HEK293 (cell line): ENCODE data around the gene PTGR2.

ENCODE experiments used
- CTCF ChIA-PET: fragments of 350-600 bp; formaldehyde crosslinking; extraction: SDS; loops from one replicate; lab custom pipeline; 2021; ENCODE audit warnings: antibody characterized with exemption; lab: Yijun Ruan, JAX
- POLR2A ChIA-PET: fragments of 300-600 bp; formaldehyde crosslinking; extraction: SDS; loops from one replicate; lab custom pipeline; 2020; ENCODE audit warnings: antibody characterized with exemption, inconsistent platforms; lab: Yijun Ruan, JAX
- H3K27ac ChIP-seq: fragments of 200-500 bp; sonication (Bioruptor generic); 2 replicates; pipeline ENCODE4 v1.5.1; 2014; ENCODE audit warnings: low read depth, low read length, control low read depth, inconsistent platforms; ENCODE audit errors: extremely low read depth
- H3K36me3 ChIP-seq, 2 experiments: fragments of 200-500 bp in 1 of 2; sonication (Bioruptor generic) in 1 of 2; 1 replicate in 1 of 2; 2 replicates in 1 of 2; pipeline ENCODE4 v1.5.1; 2014 to 2017; ENCODE audit warnings: inconsistent platforms in 2 of 2, low read length in 2 of 2; ENCODE audit not compliant: control insufficient read depth in 2 of 2, insufficient read depth in 1 of 2
- H3K4me1 ChIP-seq: fragments of 200-500 bp; sonication (Bioruptor generic); 2 replicates; pipeline ENCODE4 v1.5.1; 2014; ENCODE audit warnings: mild to moderate bottlenecking, low read length, inconsistent platforms; ENCODE audit not compliant: control insufficient read depth, insufficient read depth
- H3K4me3 ChIP-seq: 2 replicates; pipeline ENCODE4 v1.5.1; 2011; ENCODE audit warnings: low read depth, mild to moderate bottlenecking, control low read depth, low read length, moderate library complexity
- H3K9me3 ChIP-seq: fragments of 200-500 bp; sonication (Bioruptor generic); 2 replicates; pipeline ENCODE4 v1.5.1; 2014; ENCODE audit warnings: low read depth, low read length, inconsistent platforms; ENCODE audit not compliant: control insufficient read depth, insufficient read depth
- MEIS1 ChIP-seq: sonication (generic); formaldehyde crosslinking; IDR thresholded peaks from 2 replicates; pipeline ENCODE4 v1.8.1; 2022; ENCODE audit warnings: missing genetic modification reagents, mild to moderate bottlenecking, borderline replicate concordance
- SCRT1 ChIP-seq: fragments of 450-650 bp; formaldehyde crosslinking; IDR thresholded peaks from 2 replicates; pipeline ENCODE4 v1.5.1; 2016; ENCODE audit warnings: missing biosample characterization, missing genetic modification characterization, borderline replicate concordance
- ZBTB48 ChIP-seq: fragments of 450-650 bp; formaldehyde crosslinking; IDR thresholded peaks from 2 replicates; pipeline ENCODE4 v1.5.1; 2016; ENCODE audit warnings: missing biosample characterization, missing genetic modification characterization
- ZBTB8A ChIP-seq: fragments of 450-650 bp; formaldehyde crosslinking; IDR thresholded peaks from 2 replicates; pipeline ENCODE4 v1.5.1; 2016; ENCODE audit warnings: missing biosample characterization, missing genetic modification characterization
- ZFP41 ChIP-seq: fragments of 450-650 bp; formaldehyde crosslinking; IDR thresholded peaks from 2 replicates; pipeline ENCODE4 v1.5.1; 2016; ENCODE audit warnings: missing biosample characterization, missing genetic modification characterization, borderline replicate concordance
- ZNF112 ChIP-seq: fragments of 450-650 bp; formaldehyde crosslinking; IDR thresholded peaks from 2 replicates; pipeline ENCODE4 v1.5.0; 2017; ENCODE audit warnings: missing biosample characterization, missing genetic modification characterization
- ZNF132 ChIP-seq: fragments of 450-650 bp; formaldehyde crosslinking; IDR thresholded peaks from 2 replicates; pipeline ENCODE4 v1.5.1; 2017; ENCODE audit warnings: missing biosample characterization, missing genetic modification characterization, borderline replicate concordance
- ZNF211 ChIP-seq: fragments of 450-650 bp; formaldehyde crosslinking; IDR thresholded peaks from 2 replicates; pipeline ENCODE4 v1.5.1; 2016; ENCODE audit warnings: low read depth, missing biosample characterization, missing genetic modification characterization
- ZNF221 ChIP-seq: fragments of 450-650 bp; formaldehyde crosslinking; IDR thresholded peaks from 2 replicates; pipeline ENCODE4 v1.5.1; 2017; ENCODE audit warnings: missing biosample characterization, missing genetic modification characterization, borderline replicate concordance
- ZNF23 ChIP-seq: fragments of 450-650 bp; formaldehyde crosslinking; IDR thresholded peaks from 2 replicates; pipeline ENCODE4 v1.5.1; 2016; ENCODE audit warnings: missing biosample characterization, missing genetic modification characterization, borderline replicate concordance
- ZNF350 ChIP-seq: fragments of 450-650 bp; formaldehyde crosslinking; IDR thresholded peaks from 2 replicates; pipeline ENCODE4 v1.5.0; 2017; ENCODE audit warnings: missing biosample characterization, mild to moderate bottlenecking, missing genetic modification characterization
- ZNF354C ChIP-seq: fragments of 450-650 bp; formaldehyde crosslinking; IDR thresholded peaks from 2 replicates; pipeline ENCODE4 v1.5.1; 2016; ENCODE audit warnings: missing biosample characterization, missing genetic modification characterization, low read depth, borderline replicate concordance
- ZNF366 ChIP-seq: fragments of 450-650 bp; formaldehyde crosslinking; conservative IDR thresholded peaks from 2 replicates; pipeline ENCODE4 v1.5.1; 2016; ENCODE audit warnings: missing biosample characterization, missing genetic modification characterization
- ZNF37A ChIP-seq: fragments of 450-650 bp; IDR thresholded peaks from 2 replicates; pipeline ENCODE4 v1.5.1; 2018; ENCODE audit warnings: missing biosample characterization, missing genetic modification characterization
- ZNF426 ChIP-seq: fragments of 450-650 bp; formaldehyde crosslinking; IDR thresholded peaks from 2 replicates; pipeline ENCODE4 v1.5.1; 2017; ENCODE audit warnings: missing biosample characterization, missing genetic modification characterization, mild to moderate bottlenecking, inconsistent platforms, moderate library complexity
- ZNF544 ChIP-seq: fragments of 450-650 bp; formaldehyde crosslinking; IDR thresholded peaks from 2 replicates; pipeline ENCODE4 v1.5.0; 2017; ENCODE audit warnings: missing biosample characterization, missing genetic modification characterization
- ZNF561 ChIP-seq: fragments of 450-650 bp; IDR thresholded peaks from 2 replicates; pipeline ENCODE4 v1.5.1; 2018; ENCODE audit warnings: missing biosample characterization, missing genetic modification characterization, borderline replicate concordance
- ZNF629 ChIP-seq: fragments of 450-650 bp; formaldehyde crosslinking; IDR thresholded peaks from 2 replicates; pipeline ENCODE4 v1.5.1; 2017; ENCODE audit warnings: missing biosample characterization, missing genetic modification characterization
- ZNF785 ChIP-seq: fragments of 450-650 bp; formaldehyde crosslinking; IDR thresholded peaks from 2 replicates; pipeline ENCODE4 v1.5.1; 2016; ENCODE audit warnings: missing biosample characterization, missing genetic modification characterization
- TF ChIP-seq, protein P1 (sequence below): fragments of 450-650 bp; formaldehyde crosslinking; IDR thresholded peaks from 2 replicates; pipeline ENCODE4 v1.5.1; 2016; ENCODE audit warnings: missing biosample characterization, missing genetic modification characterization
- TF ChIP-seq, protein P2 (sequence below): fragments of 450-650 bp; formaldehyde crosslinking; IDR thresholded peaks from 2 replicates; pipeline ENCODE4 v1.5.1; 2016; ENCODE audit warnings: missing biosample characterization, missing genetic modification characterization

The PTGR2 gene

GRCh38 chr14:73811164-73811503 is 40.5 kb upstream of the PTGR2 start (continued):
- TF ChIP-seq ZNF350 (tag by site-specific recombination) (no peak), ZBTB48 (tag by site-specific recombination) (no peak), ZNF354C (no peak), MEIS1 (no peak), ZNF561 (tag by site-specific recombination) (no peak), ZNF629 (no peak), ZBTB8A (no peak)
- TF ChIP-seq, protein P1, sequence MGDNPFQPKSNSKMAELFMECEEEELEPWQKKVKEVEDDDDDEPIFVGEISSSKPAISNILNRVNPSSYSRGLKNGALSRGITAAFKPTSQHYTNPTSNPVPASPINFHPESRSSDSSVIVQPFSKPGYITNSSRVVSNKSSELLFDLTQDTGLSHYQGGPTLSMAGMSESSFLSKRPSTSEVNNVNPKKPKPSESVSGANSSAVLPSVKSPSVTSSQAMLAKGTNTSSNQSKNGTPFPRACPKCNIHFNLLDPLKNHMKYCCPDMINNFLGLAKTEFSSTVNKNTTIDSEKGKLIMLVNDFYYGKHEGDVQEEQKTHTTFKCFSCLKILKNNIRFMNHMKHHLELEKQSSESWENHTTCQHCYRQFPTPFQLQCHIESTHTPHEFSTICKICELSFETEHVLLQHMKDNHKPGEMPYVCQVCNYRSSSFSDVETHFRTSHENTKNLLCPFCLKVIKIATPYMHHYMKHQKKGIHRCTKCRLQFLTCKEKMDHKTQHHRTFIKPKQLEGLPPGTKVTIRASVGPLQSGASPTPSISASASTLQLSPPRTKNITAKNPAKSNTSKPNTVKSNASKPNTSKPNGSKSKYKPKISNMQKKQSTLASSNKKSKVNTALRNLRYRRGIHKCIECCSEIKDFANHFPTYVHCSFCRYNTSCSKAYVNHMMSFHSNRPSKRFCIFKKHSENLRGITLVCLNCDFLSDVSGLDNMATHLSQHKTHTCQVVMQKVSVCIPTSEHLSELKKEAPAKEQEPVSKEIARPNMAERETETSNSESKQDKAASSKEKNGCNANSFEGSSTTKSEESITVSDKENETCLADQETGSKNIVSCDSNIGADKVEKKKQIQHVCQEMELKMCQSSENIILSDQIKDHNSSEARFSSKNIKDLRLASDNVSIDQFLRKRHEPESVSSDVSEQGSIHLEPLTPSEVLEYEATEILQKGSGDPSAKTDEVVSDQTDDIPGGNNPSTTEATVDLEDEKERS (tag by site-specific recombination): no peak
- TF ChIP-seq, protein P2, sequence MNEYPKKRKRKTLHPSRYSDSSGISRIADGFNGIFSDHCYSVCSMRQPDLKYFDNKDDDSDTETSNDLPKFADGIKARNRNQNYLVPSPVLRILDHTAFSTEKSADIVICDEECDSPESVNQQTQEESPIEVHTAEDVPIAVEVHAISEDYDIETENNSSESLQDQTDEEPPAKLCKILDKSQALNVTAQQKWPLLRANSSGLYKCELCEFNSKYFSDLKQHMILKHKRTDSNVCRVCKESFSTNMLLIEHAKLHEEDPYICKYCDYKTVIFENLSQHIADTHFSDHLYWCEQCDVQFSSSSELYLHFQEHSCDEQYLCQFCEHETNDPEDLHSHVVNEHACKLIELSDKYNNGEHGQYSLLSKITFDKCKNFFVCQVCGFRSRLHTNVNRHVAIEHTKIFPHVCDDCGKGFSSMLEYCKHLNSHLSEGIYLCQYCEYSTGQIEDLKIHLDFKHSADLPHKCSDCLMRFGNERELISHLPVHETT (tag by site-specific recombination): no peak

DNA sequence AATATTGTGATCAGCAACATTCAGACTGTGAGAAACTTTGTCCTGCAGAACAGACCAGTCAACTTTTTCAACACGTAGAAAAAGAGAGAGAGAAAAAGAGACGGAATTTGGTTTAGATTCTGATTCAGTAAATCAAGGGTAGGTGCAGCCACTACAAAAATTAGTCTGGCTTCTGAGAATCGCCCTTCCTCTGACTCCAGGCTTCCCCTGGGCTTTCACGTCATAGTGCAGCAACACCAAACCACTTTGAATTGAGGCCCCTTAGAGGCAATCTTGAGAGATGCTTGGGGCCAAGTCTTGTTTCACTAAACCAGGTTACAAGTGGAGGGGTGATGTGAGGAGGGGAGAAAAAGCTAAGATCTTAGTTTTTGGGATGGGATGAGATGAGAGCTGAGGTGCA is 37.5 kb upstream of the PTGR2 start:
- no peaks in the 10 kb centered on the region for H3K36me3 ChIP-seq
- TF ChIP-seq ZNF221 (no peak), SCRT1 (tag by site-specific recombination) (no peak), ZFP41 (tag by site-specific recombination) (no peak), ZNF37A (tag by site-specific recombination) (no peak), ZNF23 (no peak), ZNF785 (tag by site-specific recombination) (no peak), ZNF544 (tag by site-specific recombination) (no peak), ZNF426 (no peak), ZNF211 (tag by site-specific recombination) (no peak), ZNF350 (tag by site-specific recombination) (no peak), ZNF112 (tag by site-specific recombination) (no peak)
- TF ChIP-seq, protein P2 (tag by site-specific recombination): no peak
- POLR2A ChIA-PET: no interaction called here
- H3K9me3 ChIP-seq: no peaks in the 10 kb centered on the region
- CTCF ChIA-PET: interaction anchor here (1.9 kb wide), 1 partner anchor 11 kb away, joined by 12 read pairs; no protein-coding TSS in a partner anchor
- no peak overlapping the region for H3K27ac ChIP-seq
- no peak overlapping the region for H3K4me3 ChIP-seq
- no peaks in the 10 kb centered on the region for H3K4me1 ChIP-seq

- Histone ChIP-seq H3K27ac (no peak overlapping the region), H3K9me3 (no peaks in the 10 kb centered on the region), H3K4me3 (no peak overlapping the region), H3K36me3 (no peaks in the 10 kb centered on the region), H3K4me1 (no peaks in the 10 kb centered on the region)
- ChIA-PET POLR2A (no interaction called here), CTCF (interaction anchor here (0.7 to 1.0 kb wide), 3 partner anchors 9 to 51 kb away, joined by 3 to 4 read pairs (median 3); no protein-coding TSS in a partner anchor)
- no peak for TF ChIP-seq ZNF132
- TF ChIP-seq ZNF366 (tag by site-specific recombination): peak; percentile 66; the same call in 1 of the 2 replicates
Observed at GRCh38 chr14:73815849-73816248, 35.8 kb upstream of the PTGR2 start.
